Thyroid gland (tissue), 4 donors: ENCODE data around the gene HNF1B.

ENCODE experiments used
- CTCF ChIP-seq, 6 experiments: fragments of 200-600 bp in 3 of 6; fragments of 450-650 bp in 3 of 6; sonication (generic) in 3 of 6; IDR thresholded peaks; one replicate each; pipeline ENCODE4 v1.5.1; 2016 to 2019; ENCODE audit warnings: antibody characterized with exemption in 6 of 6, mild to moderate bottlenecking in 2 of 6, inconsistent platforms in 1 of 6, moderate library complexity in 1 of 6
- POLR2A ChIP-seq, 2 donors: fragments of 450-650 bp; IDR thresholded peaks; one replicate each; pipeline ENCODE4 v1.6.1; 2017; ENCODE audit warnings: antibody characterized with exemption in 2 of 2, mild to moderate bottlenecking in 2 of 2, moderate library complexity in 1 of 2

GRCh38 chr17:37643869-37644268 lies 101.0 kb downstream of the HNF1B start:
- TF ChIP-seq POLR2A (IDR thresholded peaks at IDR 0.05) (no peak), CTCF (IDR thresholded peaks at IDR 0.05) (no peak)
